Loucy (cell line): ENCODE measurements around the gene OGT.

Experiments
- CTCF ChIP-seq: fragments of 200-600 bp; sonication (generic); conservative IDR thresholded peaks from 2 replicates; pipeline ENCODE4 v1.5.1; 2014; ENCODE audit warnings: mild to moderate bottlenecking, antibody characterized with exemption, low read length
- EZH2phosphoT487 ChIP-seq: fragments of 200-600 bp; IDR thresholded peaks from 2 replicates; pipeline ENCODE4 v1.6.1; 2018; ENCODE audit warnings: antibody characterized with exemption, mild to moderate bottlenecking, moderate library complexity, borderline replicate concordance

DNA sequence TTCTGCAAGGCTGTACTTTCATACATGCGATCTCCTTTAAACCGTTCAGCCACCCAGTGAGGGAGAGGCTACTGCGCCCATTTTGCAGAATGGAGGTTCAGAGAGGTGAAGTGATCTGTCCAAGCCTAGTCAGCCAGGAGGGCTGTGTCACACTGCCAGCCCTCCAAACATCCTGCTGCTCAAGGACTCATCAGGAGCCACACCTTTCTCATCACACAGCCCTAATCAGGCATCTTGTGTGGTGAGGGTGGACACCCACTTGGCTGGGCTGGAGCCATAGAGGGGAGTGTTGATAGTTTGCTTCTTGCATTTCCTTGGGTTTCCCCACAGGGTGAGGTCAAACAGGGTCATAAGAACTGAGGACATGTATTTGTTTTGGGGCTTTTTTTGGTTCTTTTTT is 90.8 kb downstream of the OGT start:
- TF ChIP-seq CTCF: no peak
- TF ChIP-seq EZH2phosphoT487: no peak
